H1 (cell line): ENCODE results near the gene HSPD1. TPM values are rescaled to one million over a fixed set of nuclear protein-coding genes. Genes with fewer than 3 reads are reported as not detected.

ENCODE experiments used
- BCL11A ChIP-seq, 2 experiments: IDR thresholded peaks; one replicate each; pipeline ENCODE4 v1.6.1; 2011; ENCODE audit warnings: low read depth in 2 of 2, low read length in 2 of 2, mild to moderate bottlenecking in 2 of 2
- CBX5 ChIP-seq: fragments of 300-800, 300-1000 bp; sonication (generic); IDR thresholded peaks from 2 replicates; pipeline ENCODE4 v1.7.1; 2016; ENCODE audit warnings: antibody characterized with exemption, low read length, low read depth
- CBX8 ChIP-seq: fragments of 300-800, 300-1000 bp; sonication (generic); IDR thresholded peaks from 2 replicates; pipeline ENCODE4 v1.7.1; 2016; ENCODE audit warnings: low read depth, low read length, borderline replicate concordance
- KDM1A ChIP-seq: fragments of 200-600, 300-600 bp; sonication (generic); IDR thresholded peaks from 2 replicates; pipeline ENCODE4 v1.7.1; 2016; ENCODE audit warnings: mild to moderate bottlenecking, low read length, borderline replicate concordance
- MAFK ChIP-seq: IDR thresholded peaks from 2 replicates; pipeline ENCODE4 v1.6.1; 2012; ENCODE audit warnings: low read depth, mild to moderate bottlenecking, improper control_type of control experiment, low read length
- SP1 ChIP-seq: IDR thresholded peaks from 2 replicates; pipeline ENCODE4 v1.6.1; 2011; ENCODE audit warnings: low read depth, low read length
- polyA plus RNA-seq, 7 experiments: library from polyadenylated mRNA; depleted of rRNA in 3 of 7; stranded (reverse) in 5 of 7; unstranded in 2 of 7; fragments of >200 nt in 5 of 7; fragments of 200-250 nt in 2 of 7; gene quantifications; 1 replicate in 5 of 7; 2 replicates in 1 of 7; 4 replicates in 1 of 7; pipeline versions ENCODE4 v1.2.1 to v1.2.3, GENCODE V29; 2011 to 2013; ENCODE audit warnings: missing spikeins in 2 of 7, mixed read lengths in 2 of 7
- total RNA-seq: library from RNA; stranded (reverse); fragmentation: NEBNext Ultra II Directional; extraction: Animal tissue kit (Norgen Biotek cat#: 25700); gene quantifications from 2 replicates; pipeline ENCODE4 v1.2.1, GENCODE V29; 2021

The HSPD1 gene
- total and polyA plus RNA-seq, 2 of the 8 experiments (the other 6 are each of a cell fraction or from before 2014, with no cell fraction given), result 221 to 1,108 TPM

GRCh38 chr2:197543206-197543605 is 43.6 kb upstream of the HSPD1 start (continued):
- TF ChIP-seq SP1 (no peak), MAFK (no peak), KDM1A (no peak), CBX8 (no peak), BCL11A (IDR thresholded peaks at IDR 0.05; ENCODE audit: low read depth in 2 of 2, low read length in 2 of 2) (no peak), CBX5 (no peak)
